HEK293 (cell line): ENCODE measurements around the gene CHST14.

Source experiments
- CTCF ChIA-PET: fragments of 350-600 bp; formaldehyde crosslinking; extraction: SDS; loops from one replicate; lab custom pipeline; 2021; ENCODE audit warnings: antibody characterized with exemption; lab: Yijun Ruan, JAX
- POLR2A ChIA-PET: fragments of 300-600 bp; formaldehyde crosslinking; extraction: SDS; loops from one replicate; lab custom pipeline; 2020; ENCODE audit warnings: antibody characterized with exemption, inconsistent platforms; lab: Yijun Ruan, JAX
- H3K27ac ChIP-seq: fragments of 200-500 bp; sonication (Bioruptor generic); 2 replicates; pipeline ENCODE4 v1.5.1; 2014; ENCODE audit warnings: low read depth, low read length, control low read depth, inconsistent platforms; ENCODE audit errors: extremely low read depth
- H3K36me3 ChIP-seq, 2 experiments: fragments of 200-500 bp in 1 of 2; sonication (Bioruptor generic) in 1 of 2; 1 replicate in 1 of 2; 2 replicates in 1 of 2; pipeline ENCODE4 v1.5.1; 2014 to 2017; ENCODE audit warnings: inconsistent platforms in 2 of 2, low read length in 2 of 2; ENCODE audit not compliant: control insufficient read depth in 2 of 2, insufficient read depth in 1 of 2
- H3K4me1 ChIP-seq: fragments of 200-500 bp; sonication (Bioruptor generic); 2 replicates; pipeline ENCODE4 v1.5.1; 2014; ENCODE audit warnings: mild to moderate bottlenecking, low read length, inconsistent platforms; ENCODE audit not compliant: control insufficient read depth, insufficient read depth
- H3K4me3 ChIP-seq: 2 replicates; pipeline ENCODE4 v1.5.1; 2011; ENCODE audit warnings: low read depth, mild to moderate bottlenecking, control low read depth, low read length, moderate library complexity
- H3K9me3 ChIP-seq: fragments of 200-500 bp; sonication (Bioruptor generic); 2 replicates; pipeline ENCODE4 v1.5.1; 2014; ENCODE audit warnings: low read depth, low read length, inconsistent platforms; ENCODE audit not compliant: control insufficient read depth, insufficient read depth
- ATF2 ChIP-seq: fragments of 450-650 bp; formaldehyde crosslinking; IDR thresholded peaks from 2 replicates; pipeline ENCODE4 v1.5.1; 2016; ENCODE audit warnings: missing biosample characterization, missing genetic modification characterization, low read depth
- KLF10 ChIP-seq: fragments of 450-650 bp; IDR thresholded peaks from 2 replicates; pipeline ENCODE4 v1.5.1; 2018; ENCODE audit warnings: missing biosample characterization, mild to moderate bottlenecking, missing genetic modification characterization
- RBAK ChIP-seq: fragments of 450-650 bp; formaldehyde crosslinking; IDR thresholded peaks from 2 replicates; pipeline ENCODE4 v1.5.1; 2016; ENCODE audit warnings: missing biosample characterization, missing genetic modification characterization
- SP2 ChIP-seq: fragments of 450-650 bp; formaldehyde crosslinking; IDR thresholded peaks from 2 replicates; pipeline ENCODE4 v1.5.1; 2016; ENCODE audit warnings: missing biosample characterization, missing genetic modification characterization
- SP7 ChIP-seq: fragments of 450-650 bp; formaldehyde crosslinking; IDR thresholded peaks from 2 replicates; pipeline ENCODE4 v1.5.1; 2016; ENCODE audit warnings: missing biosample characterization, missing genetic modification characterization
- WT1 ChIP-seq: fragments of 450-650 bp; formaldehyde crosslinking; IDR thresholded peaks from 2 replicates; pipeline ENCODE4 v1.5.1; 2016; ENCODE audit warnings: missing biosample characterization, missing genetic modification characterization
- ZBTB11 ChIP-seq: fragments of 450-650 bp; formaldehyde crosslinking; conservative IDR thresholded peaks from 2 replicates; pipeline ENCODE4 v1.5.1; 2016; ENCODE audit warnings: low read depth, missing biosample characterization, missing genetic modification characterization
- ZBTB20 ChIP-seq: fragments of 450-650 bp; formaldehyde crosslinking; IDR thresholded peaks from 2 replicates; pipeline ENCODE4 v1.5.1; 2016; ENCODE audit warnings: missing biosample characterization, missing genetic modification characterization
- ZBTB21 ChIP-seq: fragments of 450-650 bp; formaldehyde crosslinking; IDR thresholded peaks from 2 replicates; pipeline ENCODE4 v1.5.1; 2017; ENCODE audit warnings: missing biosample characterization, missing genetic modification characterization
- ZBTB48 ChIP-seq: fragments of 450-650 bp; formaldehyde crosslinking; IDR thresholded peaks from 2 replicates; pipeline ENCODE4 v1.5.1; 2016; ENCODE audit warnings: missing biosample characterization, missing genetic modification characterization
- ZBTB6 ChIP-seq: fragments of 450-650 bp; formaldehyde crosslinking; IDR thresholded peaks from 2 replicates; pipeline ENCODE4 v1.5.1; 2017; ENCODE audit warnings: missing biosample characterization, missing genetic modification characterization
- ZFP69B ChIP-seq: fragments of 450-650 bp; formaldehyde crosslinking; IDR thresholded peaks from 2 replicates; pipeline ENCODE4 v1.5.1; 2016; ENCODE audit warnings: missing biosample characterization, missing genetic modification characterization
- ZNF114 ChIP-seq: fragments of 450-650 bp; formaldehyde crosslinking; IDR thresholded peaks from 2 replicates; pipeline ENCODE4 v1.5.0; 2017; ENCODE audit warnings: missing biosample characterization, missing genetic modification characterization
- ZNF174 ChIP-seq: fragments of 450-650 bp; formaldehyde crosslinking; IDR thresholded peaks from 2 replicates; pipeline ENCODE4 v1.5.0; 2017; ENCODE audit warnings: missing biosample characterization, mild to moderate bottlenecking, missing genetic modification characterization
- ZNF184 ChIP-seq: fragments of 450-650 bp; IDR thresholded peaks from 2 replicates; pipeline ENCODE4 v1.5.1; 2018; ENCODE audit warnings: missing biosample characterization, mild to moderate bottlenecking, missing genetic modification characterization
- ZNF19 ChIP-seq: fragments of 450-650 bp; formaldehyde crosslinking; IDR thresholded peaks from 2 replicates; pipeline ENCODE4; 2016; ENCODE audit warnings: missing biosample characterization, missing genetic modification characterization, low read depth
- ZNF223 ChIP-seq: fragments of 450-650 bp; formaldehyde crosslinking; IDR thresholded peaks from 2 replicates; pipeline ENCODE4 v1.5.1; 2016; ENCODE audit warnings: missing biosample characterization, missing genetic modification characterization
- ZNF248 ChIP-seq: fragments of 450-650 bp; formaldehyde crosslinking; IDR thresholded peaks from 2 replicates; pipeline ENCODE4 v1.5.1; 2017; ENCODE audit warnings: missing biosample characterization, missing genetic modification characterization
- ZNF302 ChIP-seq: fragments of 450-650 bp; formaldehyde crosslinking; IDR thresholded peaks from 2 replicates; pipeline ENCODE4 v1.5.1; 2016; ENCODE audit warnings: missing biosample characterization, missing genetic modification characterization, low read depth
- ZNF341 ChIP-seq: fragments of 450-650 bp; formaldehyde crosslinking; IDR thresholded peaks from 2 replicates; pipeline ENCODE4; 2016; ENCODE audit warnings: low read depth, missing biosample characterization, missing genetic modification characterization
- ZNF398 ChIP-seq: fragments of 450-650 bp; formaldehyde crosslinking; IDR thresholded peaks from 2 replicates; pipeline ENCODE4 v1.5.1; 2017; ENCODE audit warnings: missing biosample characterization, missing genetic modification characterization
- ZNF449 ChIP-seq: fragments of 450-650 bp; formaldehyde crosslinking; IDR thresholded peaks from 2 replicates; pipeline ENCODE4 v1.5.1; 2017; ENCODE audit warnings: missing biosample characterization, mild to moderate bottlenecking, missing genetic modification characterization, moderate library complexity
- ZNF555 ChIP-seq: fragments of 450-650 bp; formaldehyde crosslinking; conservative IDR thresholded peaks from 2 replicates; pipeline ENCODE4 v1.5.1; 2017; ENCODE audit warnings: missing biosample characterization, mild to moderate bottlenecking, missing genetic modification characterization, inconsistent platforms
- ZNF561 ChIP-seq: fragments of 450-650 bp; IDR thresholded peaks from 2 replicates; pipeline ENCODE4 v1.5.1; 2018; ENCODE audit warnings: missing biosample characterization, missing genetic modification characterization, borderline replicate concordance
- ZNF596 ChIP-seq: fragments of 450-650 bp; IDR thresholded peaks from 2 replicates; pipeline ENCODE4 v1.5.0; 2018; ENCODE audit warnings: missing biosample characterization, mild to moderate bottlenecking, missing genetic modification characterization, moderate library complexity
- ZNF600 ChIP-seq: fragments of 450-650 bp; formaldehyde crosslinking; IDR thresholded peaks from 2 replicates; pipeline ENCODE4 v1.5.1; 2016; ENCODE audit warnings: missing biosample characterization, missing genetic modification characterization
- ZNF610 ChIP-seq: fragments of 450-650 bp; formaldehyde crosslinking; IDR thresholded peaks from 2 replicates; pipeline ENCODE4 v1.5.1; 2016; ENCODE audit warnings: missing biosample characterization, missing genetic modification characterization, borderline replicate concordance
- ZNF791 ChIP-seq: fragments of 450-650 bp; formaldehyde crosslinking; IDR thresholded peaks from 2 replicates; pipeline ENCODE4 v1.5.1; 2016; ENCODE audit warnings: missing biosample characterization, missing genetic modification characterization

Gene CHST14

GRCh38 chr15:40439960-40440742 lies 30.6 kb upstream of the CHST14 start:
- H3K4me1 ChIP-seq: peaks cover 15% of the 10 kb centered on the region
- H3K9me3 ChIP-seq: no peaks in the 10 kb centered on the region
- H3K36me3 ChIP-seq: no peaks in the 10 kb centered on the region
- H3K4me3 ChIP-seq: peak overlapping the region; percentile 42
- ChIA-PET POLR2A (interaction anchor here (0.5 to 2.2 kb wide), 9 partner anchors 9 to 458 kb away, joined by 3 to 12 read pairs (median 3); partner anchors contain the start of genes CCDC32, CHST14 and IVD), CTCF (interaction anchor here (0.9 to 1.4 kb wide), 3 partner anchors 9 to 67 kb away, joined by 3 to 6 read pairs (median 4); no protein-coding TSS in a partner anchor)
- peak overlapping the region; percentile 46; the same call in 1 of the 2 replicates for H3K27ac ChIP-seq
- TF ChIP-seq ZNF600 (tag by site-specific recombination) (peak; percentile 86), ATF2 (tag by site-specific recombination) (no peak), ZBTB6 (tag by site-specific recombination) (no peak), ZNF449 (tag by site-specific recombination) (no peak), ZBTB21 (tag by site-specific recombination) (no peak), ZFP69B (tag by site-specific recombination) (no peak), ZNF341 (no peak), SP2 (tag by site-specific recombination) (peak; percentile 63), ZBTB48 (tag by site-specific recombination) (peak; percentile 15; the same call in 1 of the 2 replicates), ZNF223 (tag by site-specific recombination) (no peak), ZNF174 (tag by site-specific recombination) (no peak), WT1 (tag by site-specific recombination) (no peak), ZNF398 (tag by site-specific recombination) (peak; percentile 74), ZNF610 (tag by site-specific recombination) (no peak), RBAK (tag by site-specific recombination) (no peak), ZNF114 (tag by site-specific recombination) (no peak), ZBTB20 (tag by site-specific recombination) (peak; percentile 91), ZNF184 (tag by site-specific recombination) (no peak), ZNF248 (tag by site-specific recombination) (no peak), KLF10 (tag by site-specific recombination) (no peak), ZNF19 (tag by site-specific recombination) (no peak), ZNF302 (tag by site-specific recombination) (no peak), ZNF596 (tag by site-specific recombination) (no peak), ZBTB11 (tag by site-specific recombination) (no peak), ZNF555 (tag by site-specific recombination) (no peak), ZNF791 (tag by site-specific recombination) (no peak), ZNF561 (tag by site-specific recombination) (no peak), SP7 (tag by site-specific recombination) (no peak; the same call in 1 of the 2 replicates)
